Ectodermal cell (in vitro differentiated cells): ENCODE data around the gene DENND1B.
A peak's percentile ranks its signal among the peaks of the same experiment; 100 is the strongest.

Experiments used
- H3K27ac ChIP-seq: 2 replicates; pipeline ENCODE4 v1.7.0; 2013; ENCODE audit warnings: mild to moderate bottlenecking, low read depth, low read length; ENCODE audit not compliant: insufficient read depth, poor library complexity, severe bottlenecking
- H3K27me3 ChIP-seq: 2 replicates; pipeline ENCODE4 v1.7.0; 2013; ENCODE audit warnings: mild to moderate bottlenecking, low read length; ENCODE audit not compliant: insufficient read depth, control insufficient read depth, poor library complexity, severe bottlenecking
- H3K36me3 ChIP-seq: one replicate; pipeline ENCODE4 v1.7.0; 2013; ENCODE audit warnings: low read length; ENCODE audit not compliant: control insufficient read depth, insufficient read depth
- H3K4me1 ChIP-seq: one replicate; pipeline ENCODE4 v1.7.0; 2013; ENCODE audit warnings: low read length; ENCODE audit not compliant: control insufficient read depth, insufficient read depth
- H3K4me3 ChIP-seq: 2 replicates; pipeline ENCODE4 v1.7.0; 2013; ENCODE audit warnings: low read depth, low read length, control low read depth; ENCODE audit not compliant: insufficient read depth
- H3K9me3 ChIP-seq: 2 replicates; pipeline ENCODE4 v1.7.0; 2013; ENCODE audit warnings: mild to moderate bottlenecking, low read length, moderate library complexity; ENCODE audit not compliant: control insufficient read depth
- WGBS, 2 experiments: methylation state at CpG; one replicate each; pipeline ENCODE4 v1.1.7; 2013; ENCODE audit warnings: missing lambda C conversion rate in 2 of 2; 5-methylcytosine and 5-hydroxymethylcytosine counted together

DENND1B gene

DNA sequence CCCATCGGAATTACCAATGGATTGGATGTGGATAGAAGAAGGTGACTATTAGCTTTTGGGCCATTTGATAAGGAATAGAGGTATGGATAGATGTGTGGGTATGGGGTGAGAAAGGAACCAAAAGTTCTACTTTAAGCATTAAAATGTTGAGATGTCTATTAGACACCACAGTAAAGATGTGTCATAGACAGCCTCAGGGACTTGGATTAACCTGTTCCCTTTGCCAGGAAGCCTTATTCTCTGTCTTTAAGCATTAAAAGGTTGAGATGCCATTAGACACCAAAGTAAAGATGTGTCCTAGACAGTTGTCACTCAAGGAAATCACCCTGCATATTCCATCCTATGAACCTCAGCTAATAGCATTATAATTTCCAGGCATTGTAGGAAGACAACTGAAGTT is 11.0 kb upstream of the DENND1B start:
- Histone ChIP-seq H3K9me3 (no peaks in the 10 kb centered on the region), H3K27ac (no peak overlapping the region), H3K4me1 (no peaks in the 10 kb centered on the region), H3K36me3 (no peaks in the 10 kb centered on the region), H3K27me3 (no peaks in the 10 kb centered on the region), H3K4me3 (no peak overlapping the region)
- 94 to 100% methylated on average over 1 of the region's 1 CpG for WGBS, 2 experiments

- 90 to 92% methylated on average over 1 of the region's 1 CpG for WGBS, 2 experiments
- H3K36me3 ChIP-seq: no peaks in the 10 kb centered on the region
- H3K4me3 ChIP-seq: no peak overlapping the region
- H3K27me3 ChIP-seq: no peaks in the 10 kb centered on the region
- no peaks in the 10 kb centered on the region for H3K9me3 ChIP-seq
- no peaks in the 10 kb centered on the region for H3K4me1 ChIP-seq
- H3K27ac ChIP-seq: no peak overlapping the region
Measured at GRCh38 chr1:197783510-197783948, 8.2 kb upstream of the DENND1B start.

DNA sequence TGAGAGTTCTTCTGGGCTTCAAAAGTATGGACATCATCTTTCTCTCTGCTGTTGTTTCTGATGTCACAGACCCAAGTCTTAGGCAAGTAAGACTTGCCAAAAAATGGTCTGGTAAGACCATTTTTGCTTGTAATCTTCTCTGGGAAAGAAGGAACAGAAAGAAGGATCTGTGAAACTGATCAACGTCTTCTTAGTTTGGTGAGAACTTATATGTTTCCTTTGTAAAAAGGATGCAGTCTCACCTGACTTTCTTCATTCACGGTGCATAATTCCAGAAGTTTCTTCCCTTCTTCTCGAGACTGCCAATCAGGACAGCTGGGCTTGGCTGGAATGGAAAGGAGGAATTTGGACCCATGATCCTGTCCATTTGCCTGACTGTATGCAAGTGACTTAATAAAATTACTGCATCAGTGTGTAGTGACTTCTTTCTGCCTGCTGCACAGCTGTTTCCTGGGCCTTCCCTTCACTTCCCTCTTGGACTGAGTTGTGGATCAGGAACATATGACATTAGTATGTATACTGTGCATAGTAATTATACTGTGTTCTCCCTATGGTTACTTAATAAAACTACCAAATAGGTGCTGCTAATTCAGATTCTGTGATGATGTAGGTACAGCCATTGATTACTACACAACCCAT is 7.6 kb upstream of the DENND1B start:
- Histone ChIP-seq H3K27me3 (no peaks in the 10 kb centered on the region), H3K27ac (no peak overlapping the region), H3K4me3 (no peak overlapping the region), H3K9me3 (no peaks in the 10 kb centered on the region), H3K4me1 (no peaks in the 10 kb centered on the region), H3K36me3 (no peaks in the 10 kb centered on the region)
- 93% methylated on average over 3 of the region's 3 CpGs for WGBS, 2 experiments

DNA sequence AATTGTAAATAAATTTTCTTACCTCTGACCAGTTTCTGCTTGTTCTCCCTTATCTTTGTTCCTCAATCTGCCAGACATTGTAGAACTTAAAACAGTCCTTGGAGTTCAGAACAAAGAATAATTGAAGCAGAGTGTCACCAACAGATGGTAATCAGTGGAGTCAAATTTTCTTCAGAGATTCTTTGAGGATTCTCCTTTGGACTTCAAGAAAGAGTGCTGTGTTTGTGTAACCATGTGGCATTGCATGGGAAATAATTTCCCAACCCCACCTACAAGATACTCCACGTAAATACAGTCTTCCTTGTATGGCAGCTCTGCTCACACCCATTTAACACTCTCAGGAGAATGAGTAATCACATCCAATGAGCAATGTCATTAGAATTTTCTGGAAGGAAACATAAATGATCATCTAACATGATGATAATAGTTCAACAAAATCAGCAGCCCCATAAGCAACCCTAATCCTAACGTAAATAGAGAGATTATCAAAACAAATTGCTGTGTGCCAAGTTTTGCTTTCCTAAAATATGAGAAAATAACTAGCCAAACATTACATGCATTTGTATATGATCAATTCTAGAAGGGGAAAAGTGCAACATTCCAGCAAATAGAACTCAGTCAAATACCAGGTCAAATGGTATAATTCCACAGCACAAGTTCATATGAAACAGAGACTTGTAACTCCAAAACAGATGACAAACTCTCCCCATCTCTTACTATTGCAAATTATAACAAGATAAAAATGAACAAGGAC is 6.9 kb upstream of the DENND1B start:
- Histone ChIP-seq H3K27ac (no peak overlapping the region), H3K4me1 (no peaks in the 10 kb centered on the region), H3K36me3 (no peaks in the 10 kb centered on the region), H3K27me3 (no peaks in the 10 kb centered on the region), H3K9me3 (no peaks in the 10 kb centered on the region), H3K4me3 (no peak overlapping the region)
- 92 to 94% methylated on average over 2 of the region's 2 CpGs for WGBS, 2 experiments

DNA sequence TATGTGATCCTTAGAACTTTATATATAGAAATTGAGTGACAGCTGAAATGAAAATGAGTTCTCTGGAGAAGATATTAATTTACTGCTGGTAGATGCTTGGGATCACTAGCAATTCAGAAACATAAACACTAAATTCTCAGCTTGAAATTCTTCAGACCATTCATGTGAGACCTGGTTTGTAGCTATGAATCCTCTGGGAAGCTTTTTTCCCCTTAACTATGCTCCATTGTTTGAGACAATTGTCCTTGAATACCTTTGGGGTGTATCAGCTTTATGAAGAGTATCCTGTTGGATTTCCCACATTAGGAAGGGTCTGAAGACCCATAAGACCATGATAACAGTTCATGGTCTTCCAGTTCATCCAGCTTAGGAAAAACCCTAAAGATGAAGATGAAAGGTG is 4.6 kb upstream of the DENND1B start:
- Histone ChIP-seq H3K36me3 (no peaks in the 10 kb centered on the region), H3K4me1 (no peaks in the 10 kb centered on the region), H3K4me3 (no peak overlapping the region), H3K27ac (no peak overlapping the region), H3K9me3 (no peaks in the 10 kb centered on the region), H3K27me3 (peaks cover 13% of the 10 kb centered on the region)

DNA sequence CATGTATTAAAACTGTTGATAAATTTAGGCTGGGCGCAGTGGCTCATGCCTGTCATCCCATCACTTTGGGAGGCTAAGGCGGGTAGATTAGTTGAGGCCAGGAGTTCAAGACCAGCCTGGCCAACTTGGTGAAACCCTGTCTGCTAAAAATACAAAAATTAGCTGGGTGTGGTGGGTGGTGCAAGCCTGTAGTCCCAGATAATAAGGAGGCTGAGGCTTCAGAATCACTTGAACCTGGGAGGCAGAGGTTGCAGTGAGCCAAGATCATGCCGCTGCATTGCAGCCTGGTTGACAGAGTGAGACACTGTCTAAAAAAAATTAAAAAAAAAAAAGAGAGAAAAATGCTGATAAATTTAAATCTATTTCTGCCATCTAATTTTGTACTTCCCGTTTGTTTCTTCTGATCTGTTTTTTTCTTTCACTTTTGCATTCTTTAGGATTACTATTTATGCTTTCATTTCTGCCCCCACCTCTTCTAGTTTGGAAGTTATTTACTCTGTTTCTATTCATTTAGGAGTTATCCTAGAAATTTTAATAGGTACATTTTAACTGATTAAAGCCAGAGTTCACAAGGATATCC is 3.2 kb upstream of the DENND1B start:
- WGBS, 2 experiments: 86 to 95% methylated on average over 4 of the region's 4 CpGs

GRCh38 chr1:197776351-197777105 is 1.2 kb upstream of the DENND1B start:
- H3K4me3 ChIP-seq: no peak overlapping the region
- no peak overlapping the region for H3K27ac ChIP-seq
- peaks cover 27% of the 10 kb centered on the region for H3K27me3 ChIP-seq
- 95 to 97% methylated on average over 3 of the region's 3 CpGs for WGBS, 2 experiments
- no peaks in the 10 kb centered on the region for H3K36me3 ChIP-seq
- no peaks in the 10 kb centered on the region for H3K4me1 ChIP-seq
- H3K9me3 ChIP-seq: no peaks in the 10 kb centered on the region

More for the DNA sequence above, 3.2 kb upstream of the DENND1B start:
- Histone ChIP-seq H3K9me3 (no peaks in the 10 kb centered on the region), H3K36me3 (no peaks in the 10 kb centered on the region), H3K4me1 (no peaks in the 10 kb centered on the region), H3K4me3 (no peak overlapping the region), H3K27ac (no peak overlapping the region), H3K27me3 (peaks cover 21% of the 10 kb centered on the region)

GRCh38 chr1:197774466-197775281 is 606 bp downstream of the DENND1B start:
- WGBS, 2 experiments: 2% methylated on average over 71 of the region's 71 CpGs
- Histone ChIP-seq H3K27ac (no peak overlapping the region), H3K36me3 (no peaks in the 10 kb centered on the region), H3K4me1 (no peaks in the 10 kb centered on the region), H3K27me3 (peaks cover 27% of the 10 kb centered on the region), H3K9me3 (no peaks in the 10 kb centered on the region), H3K4me3 (peak overlapping the region; percentile 66)

- Histone ChIP-seq H3K36me3 (no peaks in the 10 kb centered on the region), H3K4me1 (no peaks in the 10 kb centered on the region), H3K4me3 (no peak overlapping the region), H3K9me3 (no peaks in the 10 kb centered on the region), H3K27me3 (peaks cover 27% of the 10 kb centered on the region), H3K27ac (no peak overlapping the region)
- 80 to 100% methylated on average over 1 to 2 of the region's 2 CpGs for WGBS, 2 experiments
Measured at GRCh38 chr1:197773856-197774255, 1.4 kb downstream of the DENND1B start.
